Kidney (tissue), 14 donors: ENCODE results near the gene UPF1. TPM values are rescaled to one million over a fixed set of nuclear protein-coding genes. Genes with fewer than 3 reads are reported as not detected.

Experiments used
- DNase-seq, 5 donors: peaks; one replicate each; pipeline ENCODE4 v3.0.0-alpha.2; 2013 to 2020
- FAIRE-seq: peaks from 2 replicates; lab custom pipeline; 2012; peaks lifted over from hg19 to GRCh38; lab: Jason Lieb, UNC
- H3K27ac ChIP-seq, 2 donors: one replicate each; pipeline ENCODE4 v1.7.0; 2013; ENCODE audit warnings: low read depth in 2 of 2, low read length in 2 of 2, inconsistent platforms in 1 of 2
- H3K27me3 ChIP-seq: one replicate; pipeline ENCODE4 v1.7.1; 2013; ENCODE audit warnings: low read length, inconsistent platforms; ENCODE audit not compliant: control insufficient read depth, insufficient read depth
- H3K36me3 ChIP-seq, 3 donors: one replicate each; pipeline versions ENCODE4 v1.7.0 to v1.7.1; 2013; ENCODE audit warnings: low read length in 3 of 3, control low read depth in 1 of 3, inconsistent platforms in 1 of 3; ENCODE audit not compliant: insufficient read depth in 3 of 3, control insufficient read depth in 2 of 3
- H3K4me1 ChIP-seq, 3 donors: one replicate each; pipeline versions ENCODE4 v1.7.0 to v1.7.1; 2013; ENCODE audit warnings: low read length in 3 of 3, inconsistent platforms in 1 of 3, low read depth in 1 of 3; ENCODE audit not compliant: control insufficient read depth in 2 of 3, insufficient read depth in 2 of 3
- H3K4me3 ChIP-seq, 3 donors: one replicate each; pipeline versions ENCODE4 v1.7.0 to v1.8.1; 2013; ENCODE audit warnings: low read length in 3 of 3, control low read depth in 1 of 3, inconsistent platforms in 1 of 3
- H3K9ac ChIP-seq, 3 donors: one replicate each; pipeline versions ENCODE4 v1.7.0 to v1.7.1; 2013; ENCODE audit warnings: low read length in 3 of 3, control low read depth in 1 of 3, inconsistent platforms in 1 of 3
- H3K9me3 ChIP-seq, 3 donors: one replicate each; pipeline versions ENCODE4 v1.7.0 to v1.7.1; 2013; ENCODE audit warnings: low read length in 3 of 3, control low read depth in 1 of 3, inconsistent platforms in 1 of 3; ENCODE audit not compliant: control insufficient read depth in 2 of 3, insufficient read depth in 1 of 3
- intact Hi-C: fragments of 100-400 bp; cut with DNase I; formaldehyde crosslinking; loops from one replicate; pipeline ENCODE4 v1.11.1; 2022
- polyA plus RNA-seq: library from polyadenylated mRNA; stranded (reverse); fragments of 350-450 nt; fragmentation: Illumina TruSeq; extraction: RNeasy Lipid Tissue Mini Kit (QIAGEN cat#74804); gene quantifications from one replicate; pipeline ENCODE4 v1.2.3, GENCODE V29; 2014; ENCODE audit warnings: low read depth, low replicate concordance; ENCODE audit not compliant: insufficient read depth
- total RNA-seq: library from RNA; stranded (reverse); fragmentation: NEBNext Ultra II Directional; extraction: Animal tissue kit (Norgen Biotek cat#: 25700); gene quantifications from one replicate; pipeline ENCODE4 v1.2.1, GENCODE V29; 2021
- TF ChIP-seq, protein P1 (sequence below): IDR thresholded peaks from 3 replicates; pipeline ENCODE4 v1.5.1; 2012; ENCODE audit warnings: mild to moderate bottlenecking, moderate library complexity, borderline replicate concordance; ENCODE audit not compliant: insufficient read depth; ENCODE audit errors: extremely low read depth
- donor health status: control.
- donor health status: control.
- donor health status: control.
- donor health status: control.
- donor health status: control.
- donor health status: DM: yes; HTN: yes; CAD: no.
- donor health status: Normal renal cell carcinoma (clear cell type).

UPF1 gene
- total and polyA plus RNA-seq, 2 donors from 2014 or later = 34.2 to 70.1 TPM

DNA sequence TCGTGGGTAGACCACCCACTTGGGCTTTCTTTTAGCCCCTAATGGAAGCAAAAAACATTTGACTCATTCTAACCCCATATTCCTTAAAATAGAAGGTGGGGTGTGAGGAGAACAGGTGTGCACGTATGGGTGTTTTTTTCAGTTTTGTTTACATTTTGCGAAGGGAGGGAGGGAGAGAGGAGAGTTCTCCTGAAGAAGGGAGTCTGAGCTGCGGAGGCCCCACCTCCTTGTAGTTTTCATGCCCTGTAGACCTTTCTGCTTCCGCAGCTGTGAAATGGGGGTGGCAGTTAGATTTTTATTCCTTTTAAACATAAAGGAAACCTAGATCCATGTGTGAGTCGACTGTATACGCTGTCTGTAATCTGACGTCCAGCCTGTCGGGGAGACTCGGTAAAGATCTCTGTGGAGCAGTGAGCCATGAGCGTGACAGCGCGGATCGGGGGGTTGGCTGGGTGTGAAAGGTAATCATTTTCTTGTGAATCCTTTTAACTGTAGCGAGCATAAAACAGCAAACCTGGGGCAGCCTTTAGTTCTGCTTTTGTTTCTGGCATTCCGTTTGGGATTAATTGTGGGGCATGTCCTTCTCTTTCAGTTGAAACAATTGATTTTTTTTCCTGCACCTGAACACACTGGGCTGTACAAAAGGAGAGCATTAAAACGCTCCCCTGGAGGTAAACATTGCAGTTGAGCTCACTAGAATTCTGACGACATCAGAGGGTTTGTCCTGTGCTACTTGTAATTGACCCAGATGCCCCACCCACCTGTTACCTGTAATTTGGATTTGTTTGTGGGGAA is 2.3 kb downstream of the UPF1 start:
- no peaks in the 10 kb centered on the region for H3K9me3 ChIP-seq
- H3K9ac ChIP-seq = peak overlapping the region; percentile 39 to 84 (median 79)
- H3K4me1 ChIP-seq = peaks cover 0 to 35% (median 19%) of the 10 kb centered on the region in 3 donors
- TF ChIP-seq, protein P1, sequence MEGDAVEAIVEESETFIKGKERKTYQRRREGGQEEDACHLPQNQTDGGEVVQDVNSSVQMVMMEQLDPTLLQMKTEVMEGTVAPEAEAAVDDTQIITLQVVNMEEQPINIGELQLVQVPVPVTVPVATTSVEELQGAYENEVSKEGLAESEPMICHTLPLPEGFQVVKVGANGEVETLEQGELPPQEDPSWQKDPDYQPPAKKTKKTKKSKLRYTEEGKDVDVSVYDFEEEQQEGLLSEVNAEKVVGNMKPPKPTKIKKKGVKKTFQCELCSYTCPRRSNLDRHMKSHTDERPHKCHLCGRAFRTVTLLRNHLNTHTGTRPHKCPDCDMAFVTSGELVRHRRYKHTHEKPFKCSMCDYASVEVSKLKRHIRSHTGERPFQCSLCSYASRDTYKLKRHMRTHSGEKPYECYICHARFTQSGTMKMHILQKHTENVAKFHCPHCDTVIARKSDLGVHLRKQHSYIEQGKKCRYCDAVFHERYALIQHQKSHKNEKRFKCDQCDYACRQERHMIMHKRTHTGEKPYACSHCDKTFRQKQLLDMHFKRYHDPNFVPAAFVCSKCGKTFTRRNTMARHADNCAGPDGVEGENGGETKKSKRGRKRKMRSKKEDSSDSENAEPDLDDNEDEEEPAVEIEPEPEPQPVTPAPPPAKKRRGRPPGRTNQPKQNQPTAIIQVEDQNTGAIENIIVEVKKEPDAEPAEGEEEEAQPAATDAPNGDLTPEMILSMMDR = no peak
- intact Hi-C loops = no loop called here
- no peak for FAIRE-seq
- peak overlapping the region in 1 of 2 donors; percentile 52 for H3K27ac ChIP-seq
- peaks cover 2 to 7% (median 3%) of the 10 kb centered on the region in 3 donors for H3K36me3 ChIP-seq
- peak in 1 of 5 donors; percentile 34 for DNase-seq
- H3K4me3 ChIP-seq = peak overlapping the region; percentile 52 to 83 (median 69)
- H3K27me3 ChIP-seq = no peaks in the 10 kb centered on the region

DNA sequence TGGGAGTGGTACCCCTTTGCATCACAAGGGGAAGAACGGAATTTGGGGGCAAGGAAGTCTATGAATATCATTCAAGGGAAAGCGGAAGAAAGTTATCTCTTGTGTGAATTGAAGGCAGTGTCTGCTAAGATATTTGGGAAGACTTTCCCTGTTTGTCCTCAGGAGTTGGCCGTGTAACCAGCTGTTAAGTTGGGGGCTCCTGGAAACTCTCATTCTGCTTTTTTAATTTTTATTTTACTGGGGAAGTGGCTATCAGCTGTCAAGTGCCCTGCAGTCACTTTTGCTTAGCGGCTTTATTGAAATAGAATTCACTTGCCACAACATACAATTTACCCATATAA is 2.9 kb downstream of the UPF1 start:
- Histone ChIP-seq H3K27ac (no peak overlapping the region), H3K4me3 (peak overlapping the region; percentile 6 to 83 (median 69)), H3K9me3 (no peaks in the 10 kb centered on the region), H3K36me3 (peaks cover 2 to 7% (median 3%) of the 10 kb centered on the region in 3 donors), H3K4me1 (peaks cover 0 to 39% (median 23%) of the 10 kb centered on the region in 3 donors), H3K27me3 (no peaks in the 10 kb centered on the region), H3K9ac (peak overlapping the region in 1 of 3 donors; percentile 84)
- TF ChIP-seq, protein P1 = no peak
- DNase-seq (no peak), FAIRE-seq (no peak)
- intact Hi-C loops = no loop called here

DNA sequence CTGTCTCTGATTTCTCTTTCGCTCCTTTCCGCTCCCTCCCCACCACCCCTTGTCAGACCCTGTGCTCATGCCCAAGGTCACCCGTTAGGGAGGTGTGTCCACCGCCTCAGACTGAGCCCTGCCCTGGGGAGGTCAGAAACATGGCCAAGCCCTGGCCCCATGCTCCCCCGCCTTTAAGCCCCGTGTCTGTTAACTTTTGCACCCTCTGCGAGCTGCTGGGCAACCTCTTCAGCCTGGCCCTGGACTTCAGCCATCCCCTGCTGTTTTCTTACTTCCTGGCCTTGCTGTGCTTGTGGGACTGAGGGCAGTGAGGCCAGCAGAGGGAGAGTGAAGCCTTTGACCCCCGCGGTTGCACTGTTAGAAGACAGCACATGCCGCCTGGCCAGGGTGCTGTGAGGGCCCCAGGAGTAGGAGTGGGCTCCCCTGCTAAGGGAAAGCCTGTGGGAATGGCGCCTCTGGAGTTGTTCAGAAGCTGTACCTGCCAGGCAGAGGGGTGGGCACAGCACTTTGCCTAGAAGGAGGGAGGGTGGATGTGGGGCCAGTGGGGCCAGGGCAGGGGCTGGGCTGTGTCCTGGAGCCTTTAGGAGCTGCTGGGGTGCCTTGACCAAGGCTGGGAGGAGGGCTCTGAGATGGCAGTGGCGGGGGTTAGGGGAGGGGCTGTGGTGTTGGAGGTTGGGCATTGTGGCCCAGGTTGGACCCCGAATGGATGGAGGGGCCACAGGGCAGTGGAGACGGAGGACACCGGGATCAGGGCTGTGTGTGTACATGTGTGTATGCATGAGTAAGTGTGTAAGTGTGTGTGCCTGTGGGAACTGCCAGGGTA is 7.9 kb downstream of the UPF1 start:
- no peak for FAIRE-seq

More for the DNA sequence above, 7.9 kb downstream of the UPF1 start:
- DNase-seq = no peak
- TF ChIP-seq, protein P1 = no peak
- intact Hi-C loops = loop anchor here (10.0 kb wide), 1 partner anchor 245 kb away; no protein-coding TSS in a partner anchor
- Histone ChIP-seq H3K9ac (no peak overlapping the region), H3K27me3 (no peaks in the 10 kb centered on the region), H3K4me1 (peaks cover 0 to 55% (median 44%) of the 10 kb centered on the region in 3 donors), H3K36me3 (peaks cover 2 to 7% (median 3%) of the 10 kb centered on the region in 3 donors), H3K27ac (peak overlapping the region; percentile 30 to 60), H3K9me3 (no peaks in the 10 kb centered on the region), H3K4me3 (peak overlapping the region in 1 of 3 donors; percentile 10)
